WI38 (cell line): ENCODE data around the gene ASS1.

ENCODE experiments used
- H3K4me3 ChIP-seq: 2 replicates; pipeline ENCODE4 v1.5.1; 2011; ENCODE audit warnings: low read depth, mild to moderate bottlenecking, control low read depth, low read length
- TF ChIP-seq, protein P1 (sequence below): IDR thresholded peaks from 2 replicates; pipeline ENCODE4 v1.5.1; 2012; ENCODE audit warnings: low read depth, mild to moderate bottlenecking, control low read depth, low read length

The ASS1 gene

DNA sequence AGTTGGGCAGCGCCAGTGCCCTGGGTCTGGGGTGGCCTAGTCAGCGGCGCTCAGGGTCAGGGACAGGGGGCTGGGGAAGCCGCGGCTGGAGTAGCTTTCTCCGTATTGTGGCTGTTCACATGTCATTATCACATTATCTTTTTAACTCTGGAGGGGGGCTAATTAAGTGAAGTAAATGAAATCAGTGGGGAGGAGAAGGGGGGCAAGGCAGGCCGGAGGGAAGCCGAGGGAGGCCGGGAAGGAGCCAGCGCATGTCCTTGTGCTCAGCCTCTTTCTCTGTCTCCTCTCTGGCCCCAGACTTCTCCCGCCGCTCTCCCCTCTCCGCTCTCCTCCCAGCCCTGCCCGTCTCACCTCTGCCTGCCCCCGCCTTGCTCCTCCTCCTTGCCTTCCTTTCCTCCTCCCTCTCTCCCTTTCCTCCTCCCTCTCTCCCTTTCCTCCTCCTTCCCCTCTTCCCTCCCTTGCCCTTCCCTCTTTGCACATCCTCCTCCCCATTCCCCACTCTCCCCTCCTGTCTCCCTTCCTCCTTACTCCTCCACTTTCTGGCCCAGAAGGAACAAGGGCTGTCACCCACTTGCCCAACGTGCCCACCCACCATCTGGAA lies 38.7 kb downstream of the ASS1 start:
- TF ChIP-seq, protein P1, sequence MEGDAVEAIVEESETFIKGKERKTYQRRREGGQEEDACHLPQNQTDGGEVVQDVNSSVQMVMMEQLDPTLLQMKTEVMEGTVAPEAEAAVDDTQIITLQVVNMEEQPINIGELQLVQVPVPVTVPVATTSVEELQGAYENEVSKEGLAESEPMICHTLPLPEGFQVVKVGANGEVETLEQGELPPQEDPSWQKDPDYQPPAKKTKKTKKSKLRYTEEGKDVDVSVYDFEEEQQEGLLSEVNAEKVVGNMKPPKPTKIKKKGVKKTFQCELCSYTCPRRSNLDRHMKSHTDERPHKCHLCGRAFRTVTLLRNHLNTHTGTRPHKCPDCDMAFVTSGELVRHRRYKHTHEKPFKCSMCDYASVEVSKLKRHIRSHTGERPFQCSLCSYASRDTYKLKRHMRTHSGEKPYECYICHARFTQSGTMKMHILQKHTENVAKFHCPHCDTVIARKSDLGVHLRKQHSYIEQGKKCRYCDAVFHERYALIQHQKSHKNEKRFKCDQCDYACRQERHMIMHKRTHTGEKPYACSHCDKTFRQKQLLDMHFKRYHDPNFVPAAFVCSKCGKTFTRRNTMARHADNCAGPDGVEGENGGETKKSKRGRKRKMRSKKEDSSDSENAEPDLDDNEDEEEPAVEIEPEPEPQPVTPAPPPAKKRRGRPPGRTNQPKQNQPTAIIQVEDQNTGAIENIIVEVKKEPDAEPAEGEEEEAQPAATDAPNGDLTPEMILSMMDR = no peak
- H3K4me3 ChIP-seq = no peak overlapping the region

DNA sequence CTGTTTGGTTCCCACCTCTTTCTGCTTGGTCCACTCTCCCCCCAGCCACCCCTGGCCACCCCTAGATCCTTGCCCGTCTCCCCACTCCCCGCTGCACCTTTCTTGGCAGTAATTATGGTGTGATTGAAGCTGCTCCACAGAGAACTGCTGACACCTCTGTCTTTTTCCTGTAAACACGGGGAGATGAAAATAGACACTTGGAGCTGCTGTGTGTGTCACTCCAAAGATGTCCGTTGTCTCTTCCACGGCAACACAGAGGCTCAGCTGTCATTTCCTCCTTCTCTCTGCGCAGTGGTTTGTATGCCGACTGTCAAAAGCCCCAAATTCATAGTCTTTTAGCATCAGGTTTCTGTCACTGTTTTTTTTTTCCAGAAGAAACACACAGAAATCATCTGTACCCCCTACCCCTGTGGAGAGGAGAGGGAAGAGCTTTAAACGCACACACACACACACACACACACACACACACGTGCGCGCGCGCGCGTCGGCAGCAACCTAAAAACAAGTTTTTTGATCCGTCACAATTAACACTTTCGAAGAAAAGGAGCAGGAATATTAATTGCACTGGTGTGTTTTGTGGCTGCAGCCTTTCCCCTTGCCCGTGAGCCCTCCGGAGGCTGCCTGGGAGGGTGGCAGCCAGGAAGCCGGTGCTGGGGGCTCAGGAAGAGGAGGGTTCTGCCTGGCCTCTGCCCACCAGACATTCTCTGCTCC lies 39.8 kb downstream of the ASS1 start:
- H3K4me3 ChIP-seq = no peak overlapping the region
- TF ChIP-seq, protein P1 = no peak

DNA sequence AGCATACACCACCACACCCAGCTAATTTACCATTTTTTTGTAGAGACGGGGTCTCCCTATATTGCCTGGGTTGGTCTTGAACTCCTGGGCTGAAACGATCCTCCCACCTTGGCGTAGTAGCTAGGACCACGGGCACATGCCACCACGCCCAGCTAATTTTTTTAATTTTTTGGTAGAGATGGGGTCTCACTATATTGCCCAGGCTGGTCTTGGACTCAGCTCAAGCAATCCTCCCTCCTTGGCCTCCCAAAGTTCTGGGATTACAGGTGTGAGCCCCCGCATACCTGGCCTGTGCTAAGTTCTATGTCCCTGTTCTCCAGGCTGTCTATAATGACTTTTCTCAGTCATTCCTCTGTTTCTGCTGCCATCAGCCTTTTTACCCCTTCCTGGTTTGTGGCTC lies 41.3 kb downstream of the ASS1 start:
- H3K4me3 ChIP-seq = no peak overlapping the region
- TF ChIP-seq, protein P1 = no peak

DNA sequence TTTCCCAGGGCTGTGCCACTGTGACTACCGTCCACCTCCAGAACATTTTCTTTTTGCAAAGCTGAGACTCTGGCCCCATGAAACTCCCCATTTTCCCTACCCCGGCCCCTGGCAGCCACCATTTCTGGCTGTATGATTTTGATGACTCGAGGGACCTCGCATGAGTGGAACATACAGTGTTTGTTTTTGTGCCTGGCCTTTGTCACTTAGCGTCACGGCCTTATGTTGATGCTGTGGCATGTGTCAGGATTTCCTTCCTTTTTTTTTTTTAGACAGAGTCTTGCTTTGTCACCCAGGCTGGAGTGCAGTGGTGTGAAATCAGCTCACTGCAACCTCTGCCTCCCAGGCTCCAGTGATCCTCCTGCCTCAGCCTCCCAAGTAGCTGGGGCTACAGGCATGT lies 42.7 kb downstream of the ASS1 start:
- no peak overlapping the region for H3K4me3 ChIP-seq
- TF ChIP-seq, protein P1 = no peak

DNA sequence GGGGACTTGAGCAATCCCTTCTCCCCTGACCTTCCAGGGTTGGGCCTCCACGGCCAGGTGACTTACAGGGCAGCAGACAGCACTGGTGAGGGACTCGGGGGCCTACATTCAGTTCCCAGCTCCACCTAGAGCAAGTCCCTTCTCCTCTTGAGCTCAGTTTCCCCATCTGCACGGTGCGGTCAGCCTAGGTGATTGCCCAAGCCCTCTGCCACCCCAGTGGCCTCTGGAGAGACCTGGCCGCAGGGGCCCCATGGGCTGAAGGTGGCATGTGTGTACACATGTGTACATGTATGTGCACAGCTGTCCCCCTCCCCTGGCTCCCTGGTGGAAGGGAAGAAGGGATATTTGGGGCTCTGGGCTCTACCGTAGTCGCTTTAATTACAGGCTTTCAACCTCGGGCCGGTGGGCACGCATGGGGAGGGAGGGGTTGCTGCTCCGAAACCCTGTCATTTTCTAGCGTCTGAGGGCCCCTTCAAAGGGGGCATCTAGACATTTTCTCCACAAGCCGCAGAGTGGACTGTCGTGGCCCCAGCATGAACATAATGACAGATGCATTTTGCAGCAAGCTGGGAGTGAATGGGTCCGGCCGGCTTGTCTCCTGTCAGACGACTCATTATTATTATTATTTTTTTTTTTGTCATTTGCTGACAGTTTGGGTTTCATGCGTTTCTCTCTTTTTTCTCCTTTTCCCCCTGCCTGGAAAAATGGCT lies 44.0 kb downstream of the ASS1 start:
- no peak overlapping the region for H3K4me3 ChIP-seq
- TF ChIP-seq, protein P1 = no peak

DNA sequence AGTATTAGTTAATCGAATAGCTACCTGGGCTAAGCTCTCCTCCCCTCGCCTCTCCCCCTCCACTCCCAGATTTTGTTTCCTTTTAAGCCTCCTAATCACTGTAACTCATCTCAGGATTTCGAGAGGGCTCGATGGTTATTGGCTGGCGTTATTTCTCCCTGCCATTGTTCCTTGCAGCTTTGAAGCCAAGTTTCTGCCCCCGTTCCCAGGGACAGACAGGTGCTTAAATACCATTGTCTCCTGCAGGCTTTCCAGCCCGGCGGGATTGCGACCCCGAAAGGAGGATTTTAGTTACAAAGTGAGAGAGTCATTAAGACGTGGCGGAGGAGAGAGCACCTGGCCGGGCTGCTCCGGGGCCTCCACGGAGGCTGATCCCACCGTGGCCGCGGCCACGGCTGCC lies 46.2 kb downstream of the ASS1 start:
- TF ChIP-seq, protein P1 = no peak
- no peak overlapping the region for H3K4me3 ChIP-seq
